ENCODE results near the gene FBXO21.

The FBXO21 gene

DNA sequence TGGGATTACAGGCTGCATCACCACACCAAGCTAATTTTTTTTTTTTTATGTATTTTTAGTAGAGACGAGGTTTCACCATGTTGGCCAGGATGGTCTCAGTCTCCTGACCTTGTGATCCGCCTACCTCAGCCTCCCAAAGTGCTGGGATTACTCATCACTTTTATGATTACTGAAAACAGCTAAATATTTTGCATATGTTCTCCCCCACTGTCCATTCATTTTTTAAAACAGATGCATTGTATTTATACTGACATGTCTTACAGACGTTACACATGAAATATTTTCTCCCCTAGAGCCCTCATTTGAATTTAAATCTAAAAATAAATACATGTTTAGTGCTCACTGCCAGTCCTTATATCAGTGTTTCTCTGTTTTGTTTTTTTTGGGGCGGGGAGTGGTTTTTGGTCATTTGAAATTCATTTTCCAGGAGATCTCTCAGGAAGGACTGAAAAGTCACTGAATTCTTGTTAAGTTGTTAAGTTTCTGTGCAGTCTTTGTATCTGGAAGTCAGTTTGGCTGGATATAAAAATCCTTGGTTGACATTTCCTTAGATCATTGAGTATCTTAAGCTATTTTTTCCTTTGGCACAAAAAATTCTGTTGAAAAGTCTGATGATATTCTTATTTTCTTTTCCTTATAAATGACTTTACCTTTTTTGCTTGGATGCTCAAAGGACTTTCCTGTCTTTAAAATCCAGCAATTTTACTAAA, 9.4 kb downstream of the FBXO21 start:
- H3K4me1 ChIP-seq (ENCODE audit: control insufficient read depth, insufficient read depth, low read length): peaks cover 5% of the 10 kb centered on the region
- H3K9me3 ChIP-seq (replicated peaks; ENCODE audit: low read length): no peaks in the 10 kb centered on the region
- H3K4me3 ChIP-seq (ENCODE audit: low read length): no peak overlapping the region
- H3K36me3 ChIP-seq (ENCODE audit: insufficient read depth, low read length): peaks cover 46% of the 10 kb centered on the region
- no peak overlapping the region for H3K9ac ChIP-seq (ENCODE audit: low read depth, low read length)
- H3K4me2 ChIP-seq (ENCODE audit: low read length): no peak overlapping the region
- H3K27me3 ChIP-seq (ENCODE audit: control insufficient read depth, insufficient read depth, low read length): no peaks in the 10 kb centered on the region

DNA sequence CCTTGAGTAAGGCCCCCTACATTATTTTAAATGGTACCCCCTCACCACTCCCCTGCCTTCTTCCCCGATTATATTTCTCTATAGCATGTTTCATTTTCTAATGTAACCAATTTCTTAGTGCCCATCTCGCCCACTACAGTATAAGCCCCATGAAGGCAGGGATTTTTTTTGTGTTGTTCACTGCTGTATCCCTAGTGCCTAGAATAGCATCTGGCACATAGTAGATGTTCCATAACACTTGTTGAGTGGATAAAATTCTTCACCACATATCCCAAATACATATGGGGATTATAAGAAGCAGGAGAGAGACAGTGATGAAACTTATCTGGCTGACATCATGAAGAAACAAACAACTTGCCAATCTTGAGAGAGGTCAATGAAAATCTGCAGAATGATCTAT, 11.5 kb downstream of the FBXO21 start:
- H3K9me3 ChIP-seq (replicated peaks; ENCODE audit: low read length): no peaks in the 10 kb centered on the region
- H3K4me3 ChIP-seq (ENCODE audit: low read length): no peak overlapping the region
- peaks cover 63% of the 10 kb centered on the region for H3K36me3 ChIP-seq (ENCODE audit: insufficient read depth, low read length)
- no peak overlapping the region for H3K9ac ChIP-seq (ENCODE audit: low read depth, low read length)
- peaks cover 5% of the 10 kb centered on the region for H3K4me1 ChIP-seq (ENCODE audit: control insufficient read depth, insufficient read depth, low read length)
- H3K4me2 ChIP-seq (ENCODE audit: low read length): no peak overlapping the region
- H3K27me3 ChIP-seq (ENCODE audit: control insufficient read depth, insufficient read depth, low read length): no peaks in the 10 kb centered on the region

DNA sequence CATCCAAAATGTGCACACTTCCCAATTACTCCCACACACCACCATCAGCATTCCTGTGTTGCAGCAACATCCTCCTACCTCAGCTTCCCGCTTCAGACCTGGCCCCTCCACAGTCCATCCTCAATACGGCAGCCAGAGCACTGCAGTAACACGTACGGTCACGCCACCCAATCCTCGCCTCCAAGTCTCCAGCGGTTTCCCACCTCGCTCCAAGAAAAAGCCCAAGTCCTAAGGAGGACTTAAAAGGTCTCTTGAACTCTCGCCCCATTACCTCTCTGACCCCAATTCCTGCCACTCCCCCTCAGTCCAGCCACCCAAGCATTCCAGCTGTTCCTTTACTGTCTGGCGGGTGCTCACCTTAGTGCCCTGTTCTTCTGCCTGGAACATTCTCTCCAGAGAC, 12.0 kb downstream of the FBXO21 start:
- Histone ChIP-seq H3K4me3 (ENCODE audit: low read length) (no peak overlapping the region), H3K4me2 (ENCODE audit: low read length) (no peak overlapping the region), H3K9me3 (replicated peaks; ENCODE audit: low read length) (no peaks in the 10 kb centered on the region), H3K27me3 (ENCODE audit: control insufficient read depth, insufficient read depth, low read length) (no peaks in the 10 kb centered on the region), H3K9ac (ENCODE audit: low read depth, low read length) (no peak overlapping the region), H3K4me1 (ENCODE audit: control insufficient read depth, insufficient read depth, low read length) (peaks cover 5% of the 10 kb centered on the region), H3K36me3 (ENCODE audit: insufficient read depth, low read length) (peaks cover 64% of the 10 kb centered on the region)

DNA sequence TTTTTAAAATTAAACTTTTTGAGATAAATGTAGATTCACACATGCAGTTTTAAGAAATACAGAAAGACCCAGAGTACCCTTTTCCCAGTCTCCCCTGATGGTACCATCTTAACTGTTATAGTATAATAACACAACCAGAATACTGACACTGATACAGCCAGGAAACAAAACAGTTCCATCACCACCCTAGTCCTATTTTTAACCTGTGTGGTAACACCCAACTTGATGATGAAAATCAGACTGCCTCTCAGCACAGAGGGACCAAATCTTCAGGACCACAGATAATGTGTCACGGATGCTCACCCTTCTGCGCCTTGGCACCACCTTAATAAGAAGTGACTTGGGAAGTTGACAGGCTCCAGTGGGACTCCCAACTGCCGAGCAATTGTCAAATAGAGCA, 18.1 kb downstream of the FBXO21 start:
- Histone ChIP-seq H3K36me3 (ENCODE audit: insufficient read depth, low read length) (peaks cover 59% of the 10 kb centered on the region), H3K9me3 (replicated peaks; ENCODE audit: low read length) (no peaks in the 10 kb centered on the region), H3K27me3 (ENCODE audit: control insufficient read depth, insufficient read depth, low read length) (no peaks in the 10 kb centered on the region), H3K4me1 (ENCODE audit: control insufficient read depth, insufficient read depth, low read length) (peaks cover 4% of the 10 kb centered on the region), H3K9ac (ENCODE audit: low read depth, low read length) (no peak overlapping the region), H3K4me3 (ENCODE audit: low read length) (no peak overlapping the region), H3K4me2 (ENCODE audit: low read length) (no peak overlapping the region)

DNA sequence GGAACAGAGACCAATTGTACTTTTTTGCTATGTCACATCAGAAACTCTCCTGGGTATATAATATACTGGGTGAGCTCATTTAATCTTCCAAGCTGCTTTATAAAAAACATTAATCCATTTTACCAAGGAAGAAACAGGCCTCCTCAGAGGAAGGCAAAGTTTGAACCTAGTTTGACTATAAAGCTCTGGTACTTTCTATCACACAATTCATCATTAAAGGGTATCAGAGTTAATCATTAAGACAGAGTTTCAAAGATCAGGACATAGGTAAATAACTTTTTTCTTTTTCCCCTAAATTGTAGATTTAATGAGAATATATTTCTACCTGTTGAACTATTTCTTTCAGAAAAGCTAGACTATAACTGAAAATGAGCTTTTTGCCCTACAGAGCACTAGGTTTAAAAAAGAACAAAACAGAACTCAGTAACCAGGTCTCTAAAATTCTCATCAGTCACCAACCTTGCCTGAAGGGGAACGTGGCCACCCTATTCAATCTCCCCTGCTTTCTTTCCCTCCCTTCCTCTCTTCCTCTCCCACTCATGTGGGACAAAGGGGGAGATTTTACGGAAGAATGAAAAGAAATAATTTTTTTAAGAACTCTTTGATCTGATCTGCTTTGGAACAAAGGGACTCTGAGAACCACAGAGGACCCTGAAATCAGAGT, 18.6 kb downstream of the FBXO21 start:
- no peaks in the 10 kb centered on the region for H3K4me1 ChIP-seq (ENCODE audit: control insufficient read depth, insufficient read depth, low read length)
- H3K9me3 ChIP-seq (replicated peaks; ENCODE audit: low read length): no peaks in the 10 kb centered on the region
- H3K36me3 ChIP-seq (ENCODE audit: insufficient read depth, low read length): peaks cover 61% of the 10 kb centered on the region
- no peak overlapping the region for H3K9ac ChIP-seq (ENCODE audit: low read depth, low read length)
- H3K4me2 ChIP-seq (ENCODE audit: low read length): no peak overlapping the region
- no peak overlapping the region for H3K4me3 ChIP-seq (ENCODE audit: low read length)
- H3K27me3 ChIP-seq (ENCODE audit: control insufficient read depth, insufficient read depth, low read length): no peaks in the 10 kb centered on the region

DNA sequence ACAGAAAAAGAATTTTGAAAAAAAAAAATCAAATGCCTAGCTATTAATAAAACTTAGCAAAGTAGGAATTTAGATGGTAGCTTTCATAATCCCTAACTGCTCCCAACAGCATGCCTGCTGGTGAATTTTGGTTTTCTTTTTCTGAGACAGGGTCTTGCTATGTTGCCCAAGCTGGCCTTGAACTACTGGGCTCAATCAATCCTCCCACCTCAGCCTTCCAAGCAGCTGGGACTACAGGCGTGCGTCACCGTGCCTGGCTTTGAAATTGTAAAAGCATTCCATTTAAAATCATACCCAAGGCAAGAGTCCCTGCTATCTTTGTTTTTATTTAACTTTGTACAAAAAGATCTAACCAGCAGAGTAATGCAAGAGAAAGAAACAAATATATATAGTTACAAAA, 20.7 kb downstream of the FBXO21 start:
- Histone ChIP-seq H3K4me1 (ENCODE audit: control insufficient read depth, insufficient read depth, low read length) (no peaks in the 10 kb centered on the region), H3K27me3 (ENCODE audit: control insufficient read depth, insufficient read depth, low read length) (no peaks in the 10 kb centered on the region), H3K9me3 (replicated peaks; ENCODE audit: low read length) (no peaks in the 10 kb centered on the region), H3K9ac (ENCODE audit: low read depth, low read length) (no peak overlapping the region), H3K4me2 (ENCODE audit: low read length) (no peak overlapping the region), H3K36me3 (ENCODE audit: insufficient read depth, low read length) (peaks cover 58% of the 10 kb centered on the region), H3K4me3 (ENCODE audit: low read length) (no peak overlapping the region)

DNA sequence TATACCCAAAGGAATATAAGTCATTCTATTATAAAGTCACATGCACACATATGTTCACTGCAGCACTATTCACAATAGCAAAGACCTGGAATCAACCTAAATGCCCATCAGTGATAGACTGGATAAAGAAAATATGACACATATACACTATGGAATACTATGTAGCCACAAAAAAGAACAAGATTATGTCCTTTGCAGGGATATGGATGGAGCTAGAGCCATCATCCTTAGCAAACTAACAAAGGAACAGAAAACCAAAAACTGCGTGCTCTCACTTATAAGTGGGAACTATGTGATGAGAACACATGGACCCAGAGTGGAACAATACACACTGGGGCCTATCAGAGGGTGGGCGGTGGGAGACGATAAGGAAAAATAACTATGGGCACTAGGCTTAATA, 21.3 kb downstream of the FBXO21 start:
- Histone ChIP-seq H3K9ac (ENCODE audit: low read depth, low read length) (no peak overlapping the region), H3K4me2 (ENCODE audit: low read length) (no peak overlapping the region), H3K36me3 (ENCODE audit: insufficient read depth, low read length) (peaks cover 55% of the 10 kb centered on the region), H3K4me1 (ENCODE audit: control insufficient read depth, insufficient read depth, low read length) (no peaks in the 10 kb centered on the region), H3K4me3 (ENCODE audit: low read length) (no peak overlapping the region), H3K27me3 (ENCODE audit: control insufficient read depth, insufficient read depth, low read length) (no peaks in the 10 kb centered on the region), H3K9me3 (replicated peaks; ENCODE audit: low read length) (no peaks in the 10 kb centered on the region)

DNA sequence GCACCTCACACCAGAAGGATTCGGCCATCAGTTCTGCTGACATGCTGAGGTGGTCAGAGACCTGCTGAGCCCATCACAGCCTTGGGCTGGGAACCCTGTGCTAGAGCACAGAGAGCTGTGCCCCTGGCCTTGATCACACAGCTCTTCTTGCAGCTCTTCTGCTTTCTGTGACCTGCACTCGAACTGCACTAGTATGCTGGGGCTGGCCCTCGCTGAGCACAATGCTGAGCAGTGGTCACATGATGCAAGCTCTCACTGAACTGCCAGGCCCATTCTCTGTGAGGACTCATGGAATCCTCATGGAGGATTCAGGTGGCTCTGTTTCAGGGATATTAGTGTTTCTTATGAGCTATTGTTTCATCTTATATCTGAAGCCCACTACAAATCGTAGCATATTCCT, 22.5 kb downstream of the FBXO21 start:
- no peak overlapping the region for H3K9ac ChIP-seq (ENCODE audit: low read depth, low read length)
- no peaks in the 10 kb centered on the region for H3K9me3 ChIP-seq (replicated peaks; ENCODE audit: low read length)
- no peak overlapping the region for H3K4me2 ChIP-seq (ENCODE audit: low read length)
- H3K4me3 ChIP-seq (ENCODE audit: low read length): no peak overlapping the region
- H3K4me1 ChIP-seq (ENCODE audit: control insufficient read depth, insufficient read depth, low read length): no peaks in the 10 kb centered on the region
- H3K36me3 ChIP-seq (ENCODE audit: insufficient read depth, low read length): peaks cover 49% of the 10 kb centered on the region
- no peaks in the 10 kb centered on the region for H3K27me3 ChIP-seq (ENCODE audit: control insufficient read depth, insufficient read depth, low read length)

DNA sequence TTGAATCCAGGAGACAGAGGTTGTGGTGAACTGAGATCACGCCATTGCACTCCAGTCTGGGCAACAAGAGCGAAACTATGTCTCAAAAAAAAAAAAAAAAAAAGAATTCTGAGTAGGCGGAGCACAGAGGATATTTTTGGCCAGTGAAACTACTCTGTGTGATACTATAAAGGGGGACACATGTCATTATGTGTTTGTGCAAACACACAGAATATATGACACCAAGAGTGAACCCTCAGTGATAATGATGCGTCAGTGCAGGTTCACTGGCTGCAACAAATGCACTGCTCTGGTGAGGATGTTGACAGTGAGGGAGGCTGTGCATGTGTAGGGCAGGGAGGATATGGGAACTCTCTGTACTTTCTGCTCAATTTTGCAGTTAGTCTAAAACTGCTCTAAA, 24.2 kb downstream of the FBXO21 start:
- no peak overlapping the region for H3K9ac ChIP-seq (ENCODE audit: low read depth, low read length)
- H3K4me1 ChIP-seq (ENCODE audit: control insufficient read depth, insufficient read depth, low read length): no peaks in the 10 kb centered on the region
- H3K36me3 ChIP-seq (ENCODE audit: insufficient read depth, low read length): peaks cover 49% of the 10 kb centered on the region
- H3K27me3 ChIP-seq (ENCODE audit: control insufficient read depth, insufficient read depth, low read length): no peaks in the 10 kb centered on the region
- H3K4me2 ChIP-seq (ENCODE audit: low read length): no peak overlapping the region
- H3K4me3 ChIP-seq (ENCODE audit: low read length): no peak overlapping the region
- H3K9me3 ChIP-seq (replicated peaks; ENCODE audit: low read length): no peaks in the 10 kb centered on the region

DNA sequence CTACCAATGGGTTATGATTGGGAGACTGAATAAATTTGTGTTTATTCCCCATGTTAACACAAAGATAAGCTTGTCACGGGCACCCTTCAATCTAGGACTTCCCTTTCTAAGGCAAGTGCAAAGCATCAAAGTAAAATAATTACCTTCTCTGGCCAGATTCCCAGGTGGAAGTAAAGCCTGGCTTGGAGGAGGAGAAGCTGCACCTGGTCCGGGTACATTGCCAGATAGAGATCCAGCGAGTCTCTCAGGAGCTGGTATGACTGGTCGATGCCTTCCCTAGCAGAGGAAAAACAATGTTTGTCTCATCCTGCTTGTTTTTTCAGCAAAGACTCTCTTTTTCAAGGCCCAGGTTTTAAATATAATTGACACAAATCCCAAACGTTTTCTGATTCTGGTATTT, 24.9 kb downstream of the FBXO21 start:
- no peak overlapping the region for H3K9ac ChIP-seq (ENCODE audit: low read depth, low read length)
- no peak overlapping the region for H3K4me2 ChIP-seq (ENCODE audit: low read length)
- H3K36me3 ChIP-seq (ENCODE audit: insufficient read depth, low read length): peaks cover 43% of the 10 kb centered on the region
- H3K27me3 ChIP-seq (ENCODE audit: control insufficient read depth, insufficient read depth, low read length): no peaks in the 10 kb centered on the region
- H3K4me3 ChIP-seq (ENCODE audit: low read length): no peak overlapping the region
- no peaks in the 10 kb centered on the region for H3K9me3 ChIP-seq (replicated peaks; ENCODE audit: low read length)
- H3K4me1 ChIP-seq (ENCODE audit: control insufficient read depth, insufficient read depth, low read length): no peaks in the 10 kb centered on the region

DNA sequence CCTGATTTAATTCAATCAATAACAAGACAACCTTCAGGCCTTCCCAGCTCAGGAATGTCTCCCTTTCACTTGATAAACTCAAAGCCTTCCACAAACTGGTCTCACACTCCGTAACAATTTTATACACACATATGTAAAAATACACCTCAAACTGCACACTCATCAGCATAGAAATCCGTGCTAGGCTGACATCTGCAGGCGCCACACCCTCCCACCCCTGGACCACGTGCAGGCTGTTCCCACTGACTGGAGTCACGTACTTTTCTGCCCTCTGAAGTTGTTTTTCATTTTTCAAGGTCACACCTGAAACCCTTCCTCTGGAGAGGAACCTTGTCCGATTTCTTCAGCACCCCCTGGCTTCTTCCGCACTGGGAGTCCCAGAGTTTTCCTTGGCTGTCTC, 27.6 kb downstream of the FBXO21 start:
- no peak overlapping the region for H3K4me3 ChIP-seq (ENCODE audit: low read length)
- H3K9me3 ChIP-seq (replicated peaks; ENCODE audit: low read length): no peaks in the 10 kb centered on the region
- H3K36me3 ChIP-seq (ENCODE audit: insufficient read depth, low read length): peaks cover 55% of the 10 kb centered on the region
- H3K9ac ChIP-seq (ENCODE audit: low read depth, low read length): no peak overlapping the region
- H3K4me2 ChIP-seq (ENCODE audit: low read length): no peak overlapping the region
- no peaks in the 10 kb centered on the region for H3K4me1 ChIP-seq (ENCODE audit: control insufficient read depth, insufficient read depth, low read length)
- no peaks in the 10 kb centered on the region for H3K27me3 ChIP-seq (ENCODE audit: control insufficient read depth, insufficient read depth, low read length)

DNA sequence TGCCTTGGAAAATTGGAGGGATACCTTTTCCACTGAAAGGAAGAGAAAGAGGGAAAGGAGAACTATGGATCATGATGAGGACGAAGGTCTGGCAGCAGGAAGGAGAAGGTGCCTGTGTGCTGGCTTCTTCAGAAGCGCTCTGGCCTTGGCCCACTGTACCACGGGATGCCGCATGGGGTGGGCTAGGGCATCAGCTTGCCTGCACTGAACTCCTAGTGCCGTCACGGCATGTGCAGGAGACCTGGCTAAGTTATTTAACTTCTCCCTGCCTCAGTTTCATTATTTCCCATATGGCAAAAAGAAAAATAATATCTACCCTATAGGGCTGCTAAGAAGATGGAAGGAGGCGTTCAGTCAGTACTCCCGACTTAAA, 28.1 kb downstream of the FBXO21 start:
- Histone ChIP-seq H3K4me3 (ENCODE audit: low read length) (no peak overlapping the region), H3K27me3 (ENCODE audit: control insufficient read depth, insufficient read depth, low read length) (no peaks in the 10 kb centered on the region), H3K9me3 (replicated peaks; ENCODE audit: low read length) (no peaks in the 10 kb centered on the region), H3K36me3 (ENCODE audit: insufficient read depth, low read length) (peaks cover 57% of the 10 kb centered on the region), H3K4me2 (ENCODE audit: low read length) (no peak overlapping the region), H3K4me1 (ENCODE audit: control insufficient read depth, insufficient read depth, low read length) (no peaks in the 10 kb centered on the region), H3K9ac (ENCODE audit: low read depth, low read length) (no peak overlapping the region)

All from skeletal muscle satellite cell (primary cell).